ENCODE data around the gene LGR5. TPM values are rescaled to one million over a fixed set of nuclear protein-coding genes. Genes with fewer than 3 reads are reported as not detected.

Gene LGR5
- polyA plus RNA-seq, 1 donor (not counting 4 experiments of a cell fraction or from before 2014, with no cell fraction given): 0.05 TPM

DNA sequence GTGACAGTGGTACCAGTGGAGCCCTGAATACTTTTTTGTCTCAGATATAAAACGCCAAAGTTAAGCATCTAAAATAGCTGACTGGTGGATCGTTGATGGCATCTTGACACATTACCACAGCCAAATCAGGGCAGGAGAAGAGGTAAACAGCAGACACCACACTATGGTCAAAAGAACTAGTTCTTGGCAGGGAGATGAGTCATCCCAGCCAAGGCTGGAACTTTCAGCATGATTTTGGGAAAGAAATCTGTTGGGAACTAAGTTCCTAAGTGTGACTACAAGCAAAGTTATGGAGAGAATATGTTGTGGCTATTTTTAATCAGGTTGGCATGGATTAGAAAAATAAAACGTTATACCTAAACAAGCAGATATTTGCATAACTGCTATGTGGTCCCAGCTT lies 36.9 kb downstream of the LGR5 start:
- Histone ChIP-seq H2AFZ (ENCODE audit: control insufficient read depth, low read length) (no peak overlapping the region), H3K27me3 (ENCODE audit: control insufficient read depth, extremely low read depth, insufficient read depth, low read length) (no peaks in the 10 kb centered on the region), H3K4me3 (ENCODE audit: control insufficient read depth in 2 of 3, extremely low read depth in 1 of 3, insufficient read depth in 2 of 3, low read depth in 1 of 3, low read length in 3 of 3) (no peak overlapping the region), H3K4me1 (ENCODE audit: control insufficient read depth, extremely low read depth, insufficient read depth, low read length) (no peaks in the 10 kb centered on the region), H3K9ac (ENCODE audit: control insufficient read depth, extremely low read depth, insufficient read depth, low read length) (no peak overlapping the region), H4K20me1 (ENCODE audit: control insufficient read depth, extremely low read depth, insufficient read depth, low read length) (no peaks in the 10 kb centered on the region), H3K4me2 (ENCODE audit: control insufficient read depth, extremely low read depth, insufficient read depth, low read depth, low read length) (no peak overlapping the region), H3K27ac (ENCODE audit: control insufficient read depth, insufficient read depth, low read length) (no peak overlapping the region), H3K9me1 (ENCODE audit: control insufficient read depth, extremely low read depth, insufficient read depth, low read length) (no peaks in the 10 kb centered on the region), H3K9me3 (ENCODE audit: control insufficient read depth, low read depth, low read length) (no peaks in the 10 kb centered on the region), H3K36me3 (ENCODE audit: control insufficient read depth in 2 of 2, extremely low read depth in 1 of 2, insufficient read depth in 2 of 2, low read length in 2 of 2) (no peaks in the 10 kb centered on the region), H3K79me2 (ENCODE audit: control insufficient read depth, insufficient read depth, low read length) (no peaks in the 10 kb centered on the region)
- dilution Hi-C loops (cut with MboI; ENCODE audit: extremely low pct_ligation_motif_present, low sequenced_read_pairs): no loop called here
- TF ChIP-seq, protein P1, sequence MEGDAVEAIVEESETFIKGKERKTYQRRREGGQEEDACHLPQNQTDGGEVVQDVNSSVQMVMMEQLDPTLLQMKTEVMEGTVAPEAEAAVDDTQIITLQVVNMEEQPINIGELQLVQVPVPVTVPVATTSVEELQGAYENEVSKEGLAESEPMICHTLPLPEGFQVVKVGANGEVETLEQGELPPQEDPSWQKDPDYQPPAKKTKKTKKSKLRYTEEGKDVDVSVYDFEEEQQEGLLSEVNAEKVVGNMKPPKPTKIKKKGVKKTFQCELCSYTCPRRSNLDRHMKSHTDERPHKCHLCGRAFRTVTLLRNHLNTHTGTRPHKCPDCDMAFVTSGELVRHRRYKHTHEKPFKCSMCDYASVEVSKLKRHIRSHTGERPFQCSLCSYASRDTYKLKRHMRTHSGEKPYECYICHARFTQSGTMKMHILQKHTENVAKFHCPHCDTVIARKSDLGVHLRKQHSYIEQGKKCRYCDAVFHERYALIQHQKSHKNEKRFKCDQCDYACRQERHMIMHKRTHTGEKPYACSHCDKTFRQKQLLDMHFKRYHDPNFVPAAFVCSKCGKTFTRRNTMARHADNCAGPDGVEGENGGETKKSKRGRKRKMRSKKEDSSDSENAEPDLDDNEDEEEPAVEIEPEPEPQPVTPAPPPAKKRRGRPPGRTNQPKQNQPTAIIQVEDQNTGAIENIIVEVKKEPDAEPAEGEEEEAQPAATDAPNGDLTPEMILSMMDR (optimal IDR thresholded peaks at IDR 0.05 in 1 of 3, IDR thresholded peaks at IDR 0.05 in 1 of 3, conservative IDR thresholded peaks at IDR 0.05 in 1 of 3; ENCODE audit: extremely low read depth in 1 of 3, insufficient read depth in 2 of 3, low read length in 3 of 3): no peak
- no peak for TF ChIP-seq EZH2 (IDR thresholded peaks at IDR 0.05; ENCODE audit: low read length)
- DNase-seq (ENCODE audit: low read depth, low spot score) (no peak), FAIRE-seq (peak; percentile 65)

DNA sequence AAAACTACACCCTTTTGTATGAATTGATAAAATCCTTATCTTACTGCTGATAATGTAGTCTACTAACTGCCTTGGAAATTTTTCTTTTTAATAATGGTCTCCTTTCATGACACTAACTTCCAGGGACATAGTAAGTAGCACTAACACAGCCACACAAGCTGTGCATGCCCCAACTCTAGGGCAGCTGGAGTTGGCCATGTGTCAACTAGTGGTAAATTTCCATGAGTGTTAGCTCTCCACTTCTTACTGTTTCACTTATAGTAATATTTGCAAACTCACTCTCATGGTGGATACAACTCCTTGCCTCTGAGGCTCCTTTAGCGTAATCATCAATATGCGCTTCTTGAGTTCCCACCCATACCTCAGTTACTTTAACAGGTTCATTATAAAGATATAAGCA lies 38.0 kb downstream of the LGR5 start:
- Histone ChIP-seq H2AFZ (ENCODE audit: control insufficient read depth, low read length) (no peak overlapping the region), H4K20me1 (ENCODE audit: control insufficient read depth, extremely low read depth, insufficient read depth, low read length) (no peaks in the 10 kb centered on the region), H3K9me1 (ENCODE audit: control insufficient read depth, extremely low read depth, insufficient read depth, low read length) (no peaks in the 10 kb centered on the region), H3K36me3 (ENCODE audit: control insufficient read depth in 2 of 2, extremely low read depth in 1 of 2, insufficient read depth in 2 of 2, low read length in 2 of 2) (no peaks in the 10 kb centered on the region), H3K9ac (ENCODE audit: control insufficient read depth, extremely low read depth, insufficient read depth, low read length) (no peak overlapping the region), H3K9me3 (ENCODE audit: control insufficient read depth, low read depth, low read length) (no peaks in the 10 kb centered on the region), H3K4me1 (ENCODE audit: control insufficient read depth, extremely low read depth, insufficient read depth, low read length) (no peaks in the 10 kb centered on the region), H3K79me2 (ENCODE audit: control insufficient read depth, insufficient read depth, low read length) (no peaks in the 10 kb centered on the region), H3K27ac (ENCODE audit: control insufficient read depth, insufficient read depth, low read length) (no peak overlapping the region), H3K4me3 (ENCODE audit: control insufficient read depth in 2 of 3, extremely low read depth in 1 of 3, insufficient read depth in 2 of 3, low read depth in 1 of 3, low read length in 3 of 3) (no peak overlapping the region), H3K4me2 (ENCODE audit: control insufficient read depth, extremely low read depth, insufficient read depth, low read depth, low read length) (no peak overlapping the region), H3K27me3 (ENCODE audit: control insufficient read depth, extremely low read depth, insufficient read depth, low read length) (no peaks in the 10 kb centered on the region)
- TF ChIP-seq EZH2 (IDR thresholded peaks at IDR 0.05; ENCODE audit: low read length): no peak
- TF ChIP-seq, protein P1 (optimal IDR thresholded peaks at IDR 0.05 in 1 of 3, IDR thresholded peaks at IDR 0.05 in 1 of 3, conservative IDR thresholded peaks at IDR 0.05 in 1 of 3; ENCODE audit: extremely low read depth in 1 of 3, insufficient read depth in 2 of 3, low read length in 3 of 3): no peak
- DNase-seq (ENCODE audit: low read depth, low spot score) (no peak), FAIRE-seq (no peak)
- dilution Hi-C loops (cut with MboI; ENCODE audit: extremely low pct_ligation_motif_present, low sequenced_read_pairs): no loop called here
